Karpas-422 (cell line): Measurements from ENCODE around the gene BATF2. TPM values are rescaled to one million over a fixed set of nuclear protein-coding genes. Genes with fewer than 3 reads are reported as not detected.

Source experiments
- DNase-seq: peaks from one replicate; pipeline ENCODE4 v3.0.0-alpha.2; 2015
- H2AFZ ChIP-seq: fragments of 200-600 bp; sonication (generic); 2 replicates; pipeline ENCODE4 v1.6.1; 2014; ENCODE audit warnings: antibody characterized with exemption, low read length, mixed read lengths
- H3K27ac ChIP-seq: fragments of 200-600 bp; sonication (generic); 2 replicates; pipeline ENCODE4 v1.5.1; 2014; ENCODE audit warnings: mild to moderate bottlenecking, low read length, moderate library complexity
- H3K27me3 ChIP-seq: fragments of 200-600 bp; sonication (generic); 2 replicates; pipeline ENCODE4 v1.6.1; 2014; ENCODE audit warnings: low read length, mixed read lengths
- H3K36me3 ChIP-seq: fragments of 200-600 bp; sonication (generic); 2 replicates; pipeline ENCODE4 v1.6.1; 2014; ENCODE audit warnings: low read length, mixed read lengths; ENCODE audit not compliant: insufficient read depth
- H3K4me1 ChIP-seq: fragments of 200-600 bp; sonication (generic); 2 replicates; pipeline ENCODE4 v1.6.1; 2014; ENCODE audit warnings: mild to moderate bottlenecking, low read length, mixed read lengths
- H3K4me2 ChIP-seq: fragments of 200-600 bp; sonication (generic); 2 replicates; pipeline ENCODE4 v1.6.1; 2014; ENCODE audit warnings: low read length, low read depth, mild to moderate bottlenecking; ENCODE audit not compliant: poor library complexity, severe bottlenecking
- H3K4me3 ChIP-seq: fragments of 200-600 bp; sonication (generic); 2 replicates; pipeline ENCODE4 v1.5.1; 2014; ENCODE audit warnings: mild to moderate bottlenecking, antibody characterized with exemption, low read length, mixed read lengths
- H3K79me2 ChIP-seq: fragments of 200-600 bp; sonication (generic); 2 replicates; pipeline ENCODE4 v1.6.1; 2014; ENCODE audit warnings: mild to moderate bottlenecking, low read length, mixed read lengths
- H3K9ac ChIP-seq: fragments of 200-600 bp; sonication (generic); 2 replicates; pipeline ENCODE4 v1.6.0; 2014; ENCODE audit warnings: low read length
- H3K9me2 ChIP-seq: fragments of 200-600 bp; sonication (generic), shearing (Covaris generic); replicated peaks from 2 replicates; pipeline ENCODE4 v1.6.0; 2014; ENCODE audit warnings: mild to moderate bottlenecking, low read length, moderate library complexity; ENCODE audit not compliant: insufficient read depth
- H3K9me3 ChIP-seq: fragments of 300-700, 200-600 bp; sonication (generic); 2 replicates; pipeline ENCODE4 v1.6.1; 2014; ENCODE audit warnings: low read length, mixed read lengths
- H4K20me1 ChIP-seq: fragments of 200-600 bp; sonication (generic); 2 replicates; pipeline ENCODE4 v1.6.1; 2014; ENCODE audit warnings: mild to moderate bottlenecking, antibody characterized with exemption, low read length, low read depth; ENCODE audit not compliant: insufficient read depth
- total RNA-seq: library from RNA; depleted of rRNA; stranded (reverse); fragments of >200 nt; shearing (Covaris generic); gene quantifications from 2 replicates; pipeline ENCODE4 v1.2.3, GENCODE V29; 2014; ENCODE audit warnings: low replicate concordance

Gene BATF2
- total RNA-seq, 1 experiment from 2014 or later = 1.1 TPM

DNA sequence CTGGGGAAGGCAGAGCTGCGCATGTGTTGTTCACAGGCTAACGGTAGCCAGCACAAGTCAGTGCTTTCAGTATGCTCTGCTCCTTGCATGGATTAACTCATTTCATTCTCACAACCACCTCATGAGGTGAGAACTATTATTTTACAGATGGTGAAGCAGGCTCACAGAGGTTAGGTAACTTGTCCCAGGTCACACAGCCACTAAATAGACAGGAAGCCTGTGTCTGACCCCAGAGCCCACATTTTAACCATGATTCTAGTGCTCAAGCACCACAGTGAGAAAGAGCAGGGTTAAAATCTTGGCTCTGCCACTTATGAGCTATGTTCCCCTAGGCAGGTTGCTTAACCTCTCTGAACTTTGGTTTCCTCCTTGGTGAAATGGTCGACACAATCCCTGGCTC lies 24.2 kb upstream of the BATF2 start:
- H3K9me2 ChIP-seq = no peaks in the 10 kb centered on the region
- H3K4me3 ChIP-seq = no peak overlapping the region
- DNase-seq = no peak
- no peak overlapping the region for H3K4me2 ChIP-seq
- no peaks in the 10 kb centered on the region for H3K27me3 ChIP-seq
- H3K79me2 ChIP-seq = peaks cover 5% of the 10 kb centered on the region; the same call in 1 of the 2 replicates
- no peaks in the 10 kb centered on the region for H3K4me1 ChIP-seq
- H3K27ac ChIP-seq = no peak overlapping the region
- peaks cover 13% of the 10 kb centered on the region; the same call in 1 of the 2 replicates for H3K36me3 ChIP-seq
- H4K20me1 ChIP-seq = no peaks in the 10 kb centered on the region
- H3K9me3 ChIP-seq = no peaks in the 10 kb centered on the region
- H3K9ac ChIP-seq = no peak overlapping the region
- H2AFZ ChIP-seq = no peak overlapping the region

DNA sequence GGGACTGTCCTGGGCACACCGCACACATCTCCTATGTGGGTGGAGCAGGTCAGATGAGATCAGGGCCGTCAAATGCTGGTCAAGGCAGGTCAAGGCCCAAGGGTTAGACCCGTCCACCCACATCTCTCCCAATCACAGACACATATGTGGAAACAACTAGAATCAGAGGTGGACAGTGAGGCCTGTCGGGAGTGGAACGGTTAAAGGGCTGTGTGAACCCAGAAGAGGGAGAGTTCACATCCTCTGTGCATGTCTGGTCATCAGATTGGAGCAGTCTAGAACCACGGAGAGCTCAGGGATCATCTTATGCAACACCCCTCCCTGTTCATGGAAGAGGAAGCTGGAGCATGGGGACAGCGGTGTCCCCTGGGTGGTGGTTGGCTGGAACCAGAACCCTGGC lies 23.1 kb upstream of the BATF2 start:
- Histone ChIP-seq H3K27ac (no peak overlapping the region), H3K9me3 (no peaks in the 10 kb centered on the region), H3K79me2 (peaks cover 15% of the 10 kb centered on the region), H3K4me3 (no peak overlapping the region), H3K36me3 (peaks cover 13% of the 10 kb centered on the region; the same call in 1 of the 2 replicates), H2AFZ (no peak overlapping the region), H3K9ac (no peak overlapping the region), H3K9me2 (no peaks in the 10 kb centered on the region), H3K4me2 (no peak overlapping the region), H3K4me1 (peaks cover 6% of the 10 kb centered on the region), H3K27me3 (no peaks in the 10 kb centered on the region), H4K20me1 (no peaks in the 10 kb centered on the region)
- DNase-seq = no peak

- H3K9ac ChIP-seq = no peak overlapping the region
- H4K20me1 ChIP-seq = no peaks in the 10 kb centered on the region
- H3K27ac ChIP-seq = no peak overlapping the region
- H3K79me2 ChIP-seq = peaks cover 18% of the 10 kb centered on the region
- H2AFZ ChIP-seq = no peak overlapping the region
- H3K4me2 ChIP-seq = no peak overlapping the region
- no peaks in the 10 kb centered on the region for H3K9me3 ChIP-seq
- peaks cover 17% of the 10 kb centered on the region for H3K4me1 ChIP-seq
- DNase-seq = no peak
- peaks cover 13% of the 10 kb centered on the region; the same call in 1 of the 2 replicates for H3K36me3 ChIP-seq
- H3K9me2 ChIP-seq = no peaks in the 10 kb centered on the region
- H3K4me3 ChIP-seq = no peak overlapping the region
- no peaks in the 10 kb centered on the region for H3K27me3 ChIP-seq
Observed at GRCh38 chr11:65017937-65018336, 21.2 kb upstream of the BATF2 start.

GRCh38 chr11:65016705-65017104 lies 19.9 kb upstream of the BATF2 start:
- Histone ChIP-seq H3K4me3 (no peak overlapping the region), H3K9me3 (no peaks in the 10 kb centered on the region), H3K27me3 (no peaks in the 10 kb centered on the region), H4K20me1 (no peaks in the 10 kb centered on the region), H3K9me2 (no peaks in the 10 kb centered on the region), H3K4me1 (peaks cover 17% of the 10 kb centered on the region), H3K79me2 (peaks cover 18% of the 10 kb centered on the region), H3K27ac (no peak overlapping the region), H3K4me2 (no peak overlapping the region), H3K36me3 (peaks cover 13% of the 10 kb centered on the region; the same call in 1 of the 2 replicates), H3K9ac (no peak overlapping the region), H2AFZ (no peak overlapping the region)
- DNase-seq = no peak

- H2AFZ ChIP-seq = peak overlapping the region; percentile 93; the same call in 1 of the 2 replicates
- H3K79me2 ChIP-seq = peaks cover 18% of the 10 kb centered on the region
- no peaks in the 10 kb centered on the region for H4K20me1 ChIP-seq
- H3K4me1 ChIP-seq = peaks cover 17% of the 10 kb centered on the region
- peak overlapping the region; percentile 95 for H3K9ac ChIP-seq
- peaks cover 13% of the 10 kb centered on the region; the same call in 1 of the 2 replicates for H3K36me3 ChIP-seq
- H3K27ac ChIP-seq = peak overlapping the region; percentile 85
- H3K4me3 ChIP-seq = peak overlapping the region; percentile 75
- no peak for DNase-seq
- H3K4me2 ChIP-seq = peak overlapping the region; percentile 94
- no peaks in the 10 kb centered on the region for H3K9me2 ChIP-seq
- no peaks in the 10 kb centered on the region for H3K9me3 ChIP-seq
- no peaks in the 10 kb centered on the region for H3K27me3 ChIP-seq
Observed at GRCh38 chr11:65014726-65015227, 18.0 kb upstream of the BATF2 start.

DNA sequence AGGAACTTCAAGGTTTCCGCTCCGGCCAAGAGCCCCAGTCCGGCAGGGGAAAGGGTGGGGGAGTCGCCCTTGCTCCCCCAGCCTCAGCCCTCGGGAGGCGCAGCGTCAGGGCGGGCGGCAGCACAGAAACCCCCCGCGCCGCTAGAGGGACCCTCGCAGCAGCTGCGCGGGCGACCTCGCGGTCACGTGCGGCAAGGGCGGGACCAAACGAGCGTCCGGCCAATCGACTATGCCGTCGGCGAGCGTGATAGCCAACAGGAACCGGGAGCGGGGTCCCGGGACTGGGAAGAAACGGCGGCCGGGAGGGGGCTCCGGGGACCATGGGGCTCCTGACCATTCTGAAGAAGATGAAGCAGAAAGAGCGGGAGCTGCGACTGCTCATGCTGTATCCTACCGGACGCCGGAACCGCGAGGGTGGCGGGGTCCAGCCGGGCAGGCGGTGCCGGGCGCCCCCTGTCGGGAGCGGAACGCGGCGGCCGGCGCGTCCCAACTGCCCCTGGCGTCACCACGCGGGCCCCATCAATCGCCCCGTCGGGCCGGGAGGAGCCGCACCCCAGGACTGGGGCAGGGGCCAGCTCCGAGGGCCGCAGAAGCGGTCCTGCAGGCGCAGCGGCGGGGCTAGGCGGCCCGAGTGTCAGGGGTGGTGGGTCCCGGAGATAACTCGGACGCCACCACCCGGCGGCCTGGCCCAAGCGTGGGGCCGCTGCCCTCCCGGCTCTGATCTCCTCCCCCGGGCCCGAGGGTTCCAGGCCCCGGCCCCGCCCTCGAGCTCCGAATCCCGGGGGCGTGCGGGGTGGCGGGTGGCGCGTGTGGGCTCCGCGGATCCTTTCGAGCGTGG lies 17.3 kb upstream of the BATF2 start, which contains the start of gene ARL2:
ARL2 (plus strand) TSS at position 273 of the 838 bp plus-strand sequence; CDS start at position 321, 48 bp downstream.
- Histone ChIP-seq H3K27ac (peak within 1 kb of the TSS; percentile 85), H2AFZ (peak within 1 kb of the TSS; percentile 93), H3K4me3 (peak within 1 kb of the TSS; percentile 75), H4K20me1 (no peaks in the 10 kb centered on the region), H3K9me3 (no peaks in the 10 kb centered on the region), H3K9me2 (no peaks in the 10 kb centered on the region), H3K36me3 (peaks cover 13% of the 10 kb centered on the region; the same call in 1 of the 2 replicates), H3K4me1 (peaks cover 17% of the 10 kb centered on the region), H3K27me3 (no peaks in the 10 kb centered on the region), H3K4me2 (peak within 1 kb of the TSS; percentile 94), H3K79me2 (peaks cover 18% of the 10 kb centered on the region), H3K9ac (peak within 1 kb of the TSS; percentile 95)
- peak; percentile 96 for DNase-seq

DNA sequence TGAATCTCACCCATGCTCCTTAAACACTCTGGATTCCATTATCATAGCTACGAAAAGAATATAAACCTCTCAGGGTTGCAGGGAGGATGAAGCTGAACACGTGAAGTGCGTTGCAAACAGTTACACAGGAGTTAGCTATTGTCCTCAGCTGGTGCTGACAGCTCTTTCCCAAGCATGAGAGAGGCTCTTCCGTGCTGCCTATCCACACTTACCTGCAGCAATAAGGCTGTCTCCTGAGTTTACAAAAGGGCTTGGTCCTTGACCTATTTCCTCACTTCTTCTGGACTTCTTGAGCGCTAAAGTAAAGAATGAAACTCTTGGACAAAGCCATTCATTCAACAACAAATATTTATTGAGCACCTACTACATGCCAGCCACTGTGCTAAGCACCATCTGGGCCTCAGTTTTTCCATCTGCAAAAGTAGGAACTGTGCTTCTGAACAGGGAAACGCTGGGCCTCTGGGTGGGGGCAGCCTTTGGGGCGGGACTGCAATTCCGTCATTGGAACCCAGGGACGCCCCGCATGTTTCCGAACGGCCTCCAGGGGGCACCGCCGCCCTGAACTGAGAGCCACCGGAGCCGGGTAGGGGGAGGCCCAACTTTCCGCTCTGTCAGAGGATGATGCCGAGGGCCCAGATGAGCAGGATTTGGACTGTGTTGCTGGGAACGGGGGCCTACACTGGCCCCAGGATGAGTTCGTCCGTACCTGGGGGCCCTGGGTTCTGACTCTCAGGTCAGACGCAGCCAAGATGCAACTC lies 16.5 kb upstream of the BATF2 start:
- peak overlapping the region; percentile 95 for H3K9ac ChIP-seq
- peak overlapping the region; percentile 85 for H3K27ac ChIP-seq
- peaks cover 10% of the 10 kb centered on the region; the same call in 1 of the 2 replicates for H3K36me3 ChIP-seq
- no peaks in the 10 kb centered on the region for H3K9me3 ChIP-seq
- H2AFZ ChIP-seq = peak overlapping the region; percentile 93
- no peaks in the 10 kb centered on the region for H3K9me2 ChIP-seq
- H3K4me1 ChIP-seq = peaks cover 17% of the 10 kb centered on the region
- H4K20me1 ChIP-seq = no peaks in the 10 kb centered on the region
- H3K4me2 ChIP-seq = peak overlapping the region; percentile 94
- DNase-seq = peak; percentile 96
- H3K79me2 ChIP-seq = peaks cover 18% of the 10 kb centered on the region
- no peaks in the 10 kb centered on the region for H3K27me3 ChIP-seq
- H3K4me3 ChIP-seq = peak overlapping the region; percentile 75

DNA sequence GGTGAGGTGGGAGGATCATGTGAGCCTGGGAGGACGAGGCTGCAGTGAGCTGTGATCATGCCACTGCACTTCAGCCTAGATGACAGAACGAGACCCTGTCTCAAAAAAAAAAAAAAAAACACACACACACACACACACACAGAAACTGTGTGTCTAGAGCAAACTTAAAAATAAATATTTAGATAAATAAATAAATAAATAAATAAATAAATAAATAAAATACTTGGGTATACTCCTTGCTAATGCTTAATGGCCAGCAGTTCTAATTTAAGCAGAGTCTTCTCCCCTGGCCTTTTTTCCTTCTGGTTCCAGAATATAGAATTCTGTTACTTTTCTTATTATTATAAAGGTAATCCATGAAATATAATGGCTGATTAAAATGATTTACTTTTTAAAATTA lies 12.1 kb upstream of the BATF2 start:
- Histone ChIP-seq H3K9me2 (no peaks in the 10 kb centered on the region), H3K4me2 (no peak overlapping the region), H2AFZ (no peak overlapping the region), H3K79me2 (no peaks in the 10 kb centered on the region), H3K4me3 (no peak overlapping the region), H3K36me3 (no peaks in the 10 kb centered on the region), H4K20me1 (no peaks in the 10 kb centered on the region), H3K27ac (no peak overlapping the region), H3K4me1 (peaks cover 8% of the 10 kb centered on the region), H3K9me3 (no peaks in the 10 kb centered on the region), H3K9ac (no peak overlapping the region), H3K27me3 (no peaks in the 10 kb centered on the region)
- DNase-seq = no peak
